Upper lobe of left lung (tissue), 4 donors: ENCODE data around the gene P2RY6.

Source experiments
- EP300 ChIP-seq, 4 donors: sonication (generic); formaldehyde crosslinking; IDR thresholded peaks; one replicate each; pipeline ENCODE4 v1.5.1; 2017; ENCODE audit warnings: antibody characterized with exemption in 4 of 4, control low read depth in 2 of 4
- TF ChIP-seq, protein P1 (sequence below), 6 experiments: fragments of 450-650 bp in 4 of 6; fragments of 200-600 bp in 2 of 6; sonication (generic) in 2 of 6; IDR thresholded peaks; one replicate each; pipeline ENCODE4 v1.5.1; 2016 to 2019; ENCODE audit warnings: antibody characterized with exemption in 6 of 6

DNA sequence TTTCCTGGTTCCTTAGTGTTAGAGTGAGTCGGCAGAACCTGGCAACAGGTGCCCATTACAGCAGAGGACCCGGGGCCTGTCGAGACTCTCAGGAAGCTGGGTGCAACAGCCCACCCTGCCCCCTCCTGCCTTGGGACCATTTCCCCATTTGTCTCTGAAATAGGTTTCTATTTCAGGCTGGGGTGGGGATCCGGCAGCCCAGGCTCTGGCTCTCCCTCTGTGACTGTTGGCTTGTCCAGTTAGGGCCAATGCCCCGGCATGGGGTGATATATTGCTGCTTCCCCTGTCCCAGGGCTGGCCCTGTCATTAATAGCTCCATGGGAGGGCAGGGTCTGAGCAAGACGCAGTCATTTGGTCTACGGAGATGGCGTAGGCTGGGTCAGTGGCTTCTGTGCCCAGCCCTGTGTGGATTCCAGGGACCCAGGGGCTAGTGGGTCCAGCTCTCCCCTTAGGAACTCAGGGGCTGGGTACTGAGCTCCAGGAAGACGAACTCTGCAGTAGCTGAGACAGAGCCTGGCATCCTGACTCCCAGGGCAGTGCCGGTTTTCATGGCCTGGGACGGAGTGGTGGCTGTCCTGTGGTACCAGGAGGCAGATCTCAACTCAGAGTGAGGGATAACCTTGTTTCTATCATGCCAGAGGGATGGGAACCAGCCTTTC lies 2.7 kb downstream of the P2RY6 start:
- TF ChIP-seq, protein P1, sequence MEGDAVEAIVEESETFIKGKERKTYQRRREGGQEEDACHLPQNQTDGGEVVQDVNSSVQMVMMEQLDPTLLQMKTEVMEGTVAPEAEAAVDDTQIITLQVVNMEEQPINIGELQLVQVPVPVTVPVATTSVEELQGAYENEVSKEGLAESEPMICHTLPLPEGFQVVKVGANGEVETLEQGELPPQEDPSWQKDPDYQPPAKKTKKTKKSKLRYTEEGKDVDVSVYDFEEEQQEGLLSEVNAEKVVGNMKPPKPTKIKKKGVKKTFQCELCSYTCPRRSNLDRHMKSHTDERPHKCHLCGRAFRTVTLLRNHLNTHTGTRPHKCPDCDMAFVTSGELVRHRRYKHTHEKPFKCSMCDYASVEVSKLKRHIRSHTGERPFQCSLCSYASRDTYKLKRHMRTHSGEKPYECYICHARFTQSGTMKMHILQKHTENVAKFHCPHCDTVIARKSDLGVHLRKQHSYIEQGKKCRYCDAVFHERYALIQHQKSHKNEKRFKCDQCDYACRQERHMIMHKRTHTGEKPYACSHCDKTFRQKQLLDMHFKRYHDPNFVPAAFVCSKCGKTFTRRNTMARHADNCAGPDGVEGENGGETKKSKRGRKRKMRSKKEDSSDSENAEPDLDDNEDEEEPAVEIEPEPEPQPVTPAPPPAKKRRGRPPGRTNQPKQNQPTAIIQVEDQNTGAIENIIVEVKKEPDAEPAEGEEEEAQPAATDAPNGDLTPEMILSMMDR (IDR thresholded peaks at IDR 0.05) = no peak
- TF ChIP-seq EP300 (IDR thresholded peaks at IDR 0.05) = no peak
